Stromal cell of bone marrow (primary cell): ENCODE data around the gene DLG1.

Experiments
- DNase-seq: peaks from one replicate; pipeline ENCODE4 v3.0.0-alpha.2; 2012; ENCODE audit warnings: low read depth

DLG1 gene

GRCh38 chr3:196997311-196997710 is 301.1 kb downstream of the DLG1 start:
- no peak for DNase-seq

- no peak for DNase-seq
Observed at GRCh38 chr3:196996454-196997265, 301.8 kb downstream of the DLG1 start.

GRCh38 chr3:196995646-196996355 is 302.6 kb downstream of the DLG1 start:
- no peak for DNase-seq

- DNase-seq: no peak
Observed at GRCh38 chr3:196995027-196995426, 303.4 kb downstream of the DLG1 start.

GRCh38 chr3:196994056-196994455 is 304.4 kb downstream of the DLG1 start:
- DNase-seq: no peak
